IMR-90 (cell line): ENCODE results near the gene UBAP2L. TPM values are rescaled to one million over a fixed set of nuclear protein-coding genes. Genes with fewer than 3 reads are reported as not detected.
A peak's percentile ranks its signal among the peaks of the same experiment; 100 is the strongest.
"Not testable (repeated sequence)": the region's sequence is repeated elsewhere in the genome, so short reads cannot be mapped to it uniquely, and the experiment has no call there.

ENCODE experiments used
- ATAC-seq: fragments of 200-7000 bp; cut with Tn5 transposase; 2 replicates; pipeline ENCODE4 v1.9.1; 2020; ENCODE audit warnings: low read depth, mild to moderate bottlenecking, moderate library complexity
- BruUV-seq: library from RNA; stranded (reverse); fragments of 400-500 nt; replicated peaks from 2 replicates; lab custom pipeline; 2021; lab: Mats Ljungman, UMichigan
- CTCF ChIA-PET: fragments of 300-600 bp; formaldehyde crosslinking; extraction: SDS; loops from one replicate; lab custom pipeline; 2021; ENCODE audit warnings: antibody characterized with exemption; lab: Yijun Ruan, JAX
- POLR2A ChIA-PET: fragments of 300-600 bp; sonication (Branson Sonifier 250); formaldehyde crosslinking; loops from one replicate; lab custom pipeline; 2022; ENCODE audit warnings: antibody characterized with exemption; ENCODE audit not compliant: unreplicated experiment; lab: Charles Lee
- DNase-seq: peaks from one replicate; pipeline ENCODE4 v3.0.0; 2013
- H2AFZ ChIP-seq: replicated peaks from 2 replicates; pipeline ENCODE3; 2013; ENCODE audit warnings: low read length, mild to moderate bottlenecking; ENCODE audit not compliant: poor library complexity
- H2AK5ac ChIP-seq: 2 replicates; pipeline ENCODE4 v1.6.1; 2013; ENCODE audit warnings: low read depth, low read length, inconsistent platforms
- H2AK9ac ChIP-seq: replicated peaks from 2 replicates; pipeline ENCODE3; 2013; ENCODE audit warnings: mild to moderate bottlenecking, low read depth, low read length, moderate library complexity; ENCODE audit not compliant: poor library complexity
- H2BK120ac ChIP-seq: 2 replicates; pipeline ENCODE4 v1.6.1; 2013; ENCODE audit warnings: low read depth, low read length, inconsistent platforms
- H2BK15ac ChIP-seq: 3 replicates; pipeline ENCODE4 v1.6.1; 2013; ENCODE audit warnings: low read depth, low read length, inconsistent platforms
- H2BK20ac ChIP-seq: 2 replicates; pipeline ENCODE4 v1.6.1; 2013; ENCODE audit warnings: low read depth, mild to moderate bottlenecking, inconsistent platforms, low read length, moderate library complexity
- H2BK5ac ChIP-seq: 2 replicates; pipeline ENCODE4 v1.6.1; 2013; ENCODE audit warnings: mild to moderate bottlenecking, low read depth, low read length, inconsistent platforms; ENCODE audit not compliant: poor library complexity, severe bottlenecking
- H3K14ac ChIP-seq: replicated peaks from 2 replicates; pipeline ENCODE4 v1.6.1; 2013; ENCODE audit warnings: low read depth, low read length, inconsistent platforms
- H3K18ac ChIP-seq: 2 replicates; pipeline ENCODE4 v1.6.1; 2013; ENCODE audit warnings: low read depth, low read length, control low read depth
- H3K23ac ChIP-seq: 2 replicates; pipeline ENCODE4 v1.6.1; 2013; ENCODE audit warnings: low read depth, low read length, inconsistent platforms
- H3K27ac ChIP-seq: 2 replicates; pipeline ENCODE4 v1.5.1; 2013; ENCODE audit warnings: mild to moderate bottlenecking, control low read depth, low read length; ENCODE audit not compliant: insufficient read depth
- H3K27me3 ChIP-seq: 2 replicates; pipeline ENCODE4 v1.6.1; 2013; ENCODE audit warnings: low read length; ENCODE audit not compliant: control insufficient read depth, insufficient read depth
- H3K36me3 ChIP-seq: 2 replicates; pipeline ENCODE4 v1.6.1; 2013; ENCODE audit warnings: low read length, mixed read lengths; ENCODE audit not compliant: control insufficient read depth, insufficient read depth
- H3K4ac ChIP-seq: 2 replicates; pipeline ENCODE4 v1.6.1; 2013; ENCODE audit warnings: low read depth, low read length, inconsistent platforms
- H3K4me1 ChIP-seq: 2 replicates; pipeline ENCODE4 v1.6.1; 2013; ENCODE audit warnings: low read length, mixed read lengths; ENCODE audit not compliant: control insufficient read depth, insufficient read depth
- H3K4me2 ChIP-seq: 2 replicates; pipeline ENCODE4 v1.6.1; 2013; ENCODE audit warnings: low read depth, mild to moderate bottlenecking, control low read depth, low read length, moderate library complexity
- H3K4me3 ChIP-seq: 2 replicates; pipeline ENCODE4 v1.5.1; 2013; ENCODE audit warnings: low read depth, mild to moderate bottlenecking, control low read depth, low read length, moderate library complexity; ENCODE audit not compliant: insufficient read depth
- H3K56ac ChIP-seq: 2 replicates; pipeline ENCODE4 v1.6.1; 2013; ENCODE audit warnings: low read length, inconsistent platforms; ENCODE audit not compliant: insufficient read depth; ENCODE audit errors: extremely low read depth
- H3K79me1 ChIP-seq, 2 experiments: 2 replicates each; pipeline ENCODE4 v1.6.1; 2013; ENCODE audit warnings: low read length in 2 of 2, inconsistent platforms in 1 of 2, low read depth in 1 of 2
- H3K9ac ChIP-seq: 2 replicates; pipeline ENCODE4 v1.6.1; 2013; ENCODE audit warnings: low read depth, low read length, control low read depth
- H3K9me1 ChIP-seq: 2 replicates; pipeline ENCODE4 v1.6.1; 2013; ENCODE audit warnings: low read length, inconsistent platforms; ENCODE audit not compliant: insufficient read depth
- H3K9me3 ChIP-seq: 2 replicates; pipeline ENCODE4 v1.6.1; 2013; ENCODE audit warnings: low read length; ENCODE audit not compliant: control insufficient read depth, insufficient read depth
- H4K20me1 ChIP-seq: 2 replicates; pipeline ENCODE4 v1.6.1; 2013; ENCODE audit warnings: low read length, inconsistent platforms; ENCODE audit not compliant: insufficient read depth
- H4K5ac ChIP-seq: 2 replicates; pipeline ENCODE4 v1.6.1; 2013; ENCODE audit warnings: mild to moderate bottlenecking, low read depth, low read length, control low read depth
- H4K8ac ChIP-seq, 2 experiments: 2 replicates each; pipeline ENCODE4 v1.6.1; 2013; ENCODE audit warnings: low read depth in 2 of 2, low read length in 2 of 2, control low read depth in 1 of 2, inconsistent platforms in 1 of 2
- H4K91ac ChIP-seq: 2 replicates; pipeline ENCODE4 v1.6.1; 2013; ENCODE audit warnings: low read depth, low read length, inconsistent platforms; ENCODE audit not compliant: insufficient read depth
- CEBPB ChIP-seq: IDR thresholded peaks from 2 replicates; pipeline ENCODE4 v1.6.1; 2012; ENCODE audit warnings: low read depth, low read length, improper control_type of control experiment
- MXI1 ChIP-seq: IDR thresholded peaks from 2 replicates; pipeline ENCODE4 v1.6.1; 2012; ENCODE audit warnings: low read depth, mild to moderate bottlenecking, low read length, moderate library complexity, borderline replicate concordance
- NFE2L2 ChIP-seq: fragments of 150-350 bp; IDR thresholded peaks from 2 replicates; pipeline ENCODE4 v1.6.1; 2016; ENCODE audit warnings: low read depth, mild to moderate bottlenecking, low read length
- RAD21 ChIP-seq: IDR thresholded peaks from 2 replicates; pipeline ENCODE4 v1.6.1; 2012; ENCODE audit warnings: low read length, improper control_type of control experiment
- RFX5 ChIP-seq: IDR thresholded peaks from 2 replicates; pipeline ENCODE4 v1.8.0; 2012; ENCODE audit warnings: low read depth, mild to moderate bottlenecking, low read length, moderate library complexity
- WGBS, 2 experiments: methylation state at CpG; one replicate each; pipeline versions ENCODE4 v1.1.5 to v1.1.7; 2013; ENCODE audit warnings: missing lambda C conversion rate in 2 of 2; ENCODE audit not compliant: insufficient read length in 1 of 2; ENCODE audit errors: extremely low coverage in 2 of 2; 5-methylcytosine and 5-hydroxymethylcytosine counted together
- dilution Hi-C: fragments of 300-500 bp; cut with HindIII; formaldehyde crosslinking; loops from one replicate; pipeline ENCODE4 v1.14.3; 2018; ENCODE audit warnings: low sequenced_read_pairs; ENCODE audit not compliant: unreplicated experiment
- in situ Hi-C: fragments of 300-500 bp; cut with MboI; formaldehyde crosslinking; loops from 3 replicates; pipeline ENCODE4 v1.14.3; 2019; ENCODE audit warnings: low sequenced_read_pairs, inconsistent platforms, mixed read lengths
- intact Hi-C: fragments of 100-400 bp; cut with micrococcal nuclease; formaldehyde crosslinking; loops from 2 replicates; pipeline ENCODE4 v1.10.0; 2022
- polyA plus RNA-seq, 3 experiments: library from polyadenylated mRNA; depleted of rRNA; stranded (reverse); fragments of >200 nt; gene quantifications; 2 replicates each; pipeline ENCODE4 v1.2.3, GENCODE V29; 2012; ENCODE audit warnings: low replicate concordance in 1 of 3
- total RNA-seq: library from RNA; depleted of rRNA; stranded (reverse); fragments of >200 nt; gene quantifications from 2 replicates; pipeline ENCODE4 v1.2.3, GENCODE V29; 2012
- TF ChIP-seq, protein P1 (sequence below): fragments of 150-350 bp; IDR thresholded peaks from 2 replicates; pipeline ENCODE4 v1.6.1; 2017; ENCODE audit warnings: mild to moderate bottlenecking, antibody characterized with exemption, low read length, low read depth

The UBAP2L gene
- total and polyA plus RNA-seq, 2 of the 4 experiments (the other 2 are of a cell fraction), result 57.5 to 149 TPM

- Histone ChIP-seq H2AK9ac (no peak overlapping the region), H3K4me2 (no peak overlapping the region), H3K4me3 (no peak overlapping the region), H2AK5ac (no peak overlapping the region), H3K4ac (no peak overlapping the region), H3K18ac (no peak overlapping the region), H3K4me1 (no peaks in the 10 kb centered on the region), H3K9ac (no peak overlapping the region), H2BK120ac (no peak overlapping the region), H3K9me1 (no peaks in the 10 kb centered on the region), H2BK5ac (no peak overlapping the region), H3K27me3 (peaks cover 4% of the 10 kb centered on the region), H4K5ac (no peak overlapping the region), H3K79me1 (no peaks in the 10 kb centered on the region), H3K9me3 (no peaks in the 10 kb centered on the region), H4K91ac (no peak overlapping the region), H2BK20ac (no peak overlapping the region), H4K20me1 (no peaks in the 10 kb centered on the region), H2AFZ (no peak overlapping the region), H3K36me3 (no peaks in the 10 kb centered on the region), H3K14ac (no peak overlapping the region), H4K8ac (no peak overlapping the region), H3K23ac (no peak overlapping the region), H3K56ac (no peak overlapping the region), H2BK15ac (no peak overlapping the region), H3K27ac (no peak overlapping the region)
- TF ChIP-seq CEBPB (no peak), MXI1 (no peak), NFE2L2 (no peak), RAD21 (no peak), RFX5 (no peak)
- TF ChIP-seq, protein P1, sequence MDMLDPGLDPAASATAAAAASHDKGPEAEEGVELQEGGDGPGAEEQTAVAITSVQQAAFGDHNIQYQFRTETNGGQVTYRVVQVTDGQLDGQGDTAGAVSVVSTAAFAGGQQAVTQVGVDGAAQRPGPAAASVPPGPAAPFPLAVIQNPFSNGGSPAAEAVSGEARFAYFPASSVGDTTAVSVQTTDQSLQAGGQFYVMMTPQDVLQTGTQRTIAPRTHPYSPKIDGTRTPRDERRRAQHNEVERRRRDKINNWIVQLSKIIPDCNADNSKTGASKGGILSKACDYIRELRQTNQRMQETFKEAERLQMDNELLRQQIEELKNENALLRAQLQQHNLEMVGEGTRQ, result no peak
- ATAC-seq, result peak; percentile 49
- in situ Hi-C loops (no loop called here), intact Hi-C loops (no loop called here), dilution Hi-C loops (no loop called here)
- no TSS peak for BruUV-seq
- ChIA-PET CTCF (interaction anchor here (0.7 to 1.8 kb wide), 2 partner anchors 19 to 29 kb away, joined by 3 to 6 read pairs; partner anchors contain the start of gene ATP8B2), POLR2A (no interaction called here)
- peak; percentile 31 for DNase-seq
- no CpG with 5 or more reads among the region's 3 CpGs for WGBS, 2 experiments
These were observed 85.4 kb downstream of the UBAP2L start for GRCh38 chr1:154306151-154306550.

- H3K18ac ChIP-seq, H2BK5ac ChIP-seq, H2BK20ac ChIP-seq, H3K4me3 ChIP-seq, in situ Hi-C loops, H3K23ac ChIP-seq, H3K4me1 ChIP-seq, H3K9me3 ChIP-seq, H3K27ac ChIP-seq, H3K9me1 ChIP-seq, ATAC-seq, intact Hi-C loops, H4K5ac ChIP-seq, H4K20me1 ChIP-seq, H2BK120ac ChIP-seq, H3K27me3 ChIP-seq, H2BK15ac ChIP-seq, H4K8ac ChIP-seq, H3K9ac ChIP-seq, H2AK9ac ChIP-seq, H3K79me1 ChIP-seq, H3K4ac ChIP-seq, H4K91ac ChIP-seq, H3K14ac ChIP-seq, BruUV-seq, H3K36me3 ChIP-seq, DNase-seq, H2AK5ac ChIP-seq, H3K56ac ChIP-seq, H3K4me2 ChIP-seq, dilution Hi-C loops, POLR2A ChIA-PET, H2AFZ ChIP-seq: not testable (repeated sequence)
- CTCF ChIA-PET, result interaction anchor here (0.7 kb wide), 1 partner anchor 27 kb away, joined by 3 read pairs; no protein-coding TSS in a partner anchor
- WGBS, 2 experiments, result 30% methylated on average over 2 of the region's 4 CpGs; no CpG with 5 or more reads in 1 of the 2 experiments
These were observed 87.0 kb downstream of the UBAP2L start for GRCh38 chr1:154307670-154308270.
